ENCODE data around the gene PLXNA2. TPM values are rescaled to one million over a fixed set of nuclear protein-coding genes. Genes with fewer than 3 reads are reported as not detected.

PLXNA2 gene
- total RNA-seq, 1 experiment from 2014 or later: 69.7 TPM

DNA sequence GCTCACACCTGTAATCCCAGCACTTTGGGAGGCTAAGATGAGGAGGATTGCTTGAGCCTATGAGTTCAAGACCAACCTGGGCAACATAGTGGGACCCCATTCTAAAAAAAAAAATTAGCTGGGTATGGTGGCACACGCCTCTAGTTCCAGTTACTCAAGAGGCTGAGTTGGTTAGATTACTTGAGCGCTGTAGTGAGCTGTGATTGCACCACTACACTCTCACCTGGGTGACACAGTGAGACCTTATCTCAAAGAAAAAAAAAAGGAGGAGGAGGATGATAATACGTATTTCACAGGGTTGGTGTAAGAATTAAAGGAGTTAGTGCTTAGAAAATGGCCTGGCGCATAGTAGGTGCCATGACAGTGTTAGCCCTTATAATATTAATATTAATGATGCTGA lies 144.1 kb downstream of the PLXNA2 start:
- BruUV-seq (replicated peaks): no TSS peak
- TF ChIP-seq, protein P1, sequence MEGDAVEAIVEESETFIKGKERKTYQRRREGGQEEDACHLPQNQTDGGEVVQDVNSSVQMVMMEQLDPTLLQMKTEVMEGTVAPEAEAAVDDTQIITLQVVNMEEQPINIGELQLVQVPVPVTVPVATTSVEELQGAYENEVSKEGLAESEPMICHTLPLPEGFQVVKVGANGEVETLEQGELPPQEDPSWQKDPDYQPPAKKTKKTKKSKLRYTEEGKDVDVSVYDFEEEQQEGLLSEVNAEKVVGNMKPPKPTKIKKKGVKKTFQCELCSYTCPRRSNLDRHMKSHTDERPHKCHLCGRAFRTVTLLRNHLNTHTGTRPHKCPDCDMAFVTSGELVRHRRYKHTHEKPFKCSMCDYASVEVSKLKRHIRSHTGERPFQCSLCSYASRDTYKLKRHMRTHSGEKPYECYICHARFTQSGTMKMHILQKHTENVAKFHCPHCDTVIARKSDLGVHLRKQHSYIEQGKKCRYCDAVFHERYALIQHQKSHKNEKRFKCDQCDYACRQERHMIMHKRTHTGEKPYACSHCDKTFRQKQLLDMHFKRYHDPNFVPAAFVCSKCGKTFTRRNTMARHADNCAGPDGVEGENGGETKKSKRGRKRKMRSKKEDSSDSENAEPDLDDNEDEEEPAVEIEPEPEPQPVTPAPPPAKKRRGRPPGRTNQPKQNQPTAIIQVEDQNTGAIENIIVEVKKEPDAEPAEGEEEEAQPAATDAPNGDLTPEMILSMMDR (IDR thresholded peaks at IDR 0.05; ENCODE audit: unreplicated experiment): no peak
- Mint-ChIP-seq H3K36me3 (ENCODE audit: insufficient read depth, unreplicated experiment) (peaks cover 26% of the 10 kb centered on the region), H3K27me3 (ENCODE audit: insufficient read depth, unreplicated experiment) (no peaks in the 10 kb centered on the region), H3K4me1 (ENCODE audit: insufficient read depth, unreplicated experiment) (peaks cover 29% of the 10 kb centered on the region), H3K4me3 (ENCODE audit: unreplicated experiment) (no peak overlapping the region), H3K27ac (ENCODE audit: low read depth, unreplicated experiment) (peak overlapping the region; percentile 49), H3K9me3 (ENCODE audit: unreplicated experiment) (no peaks in the 10 kb centered on the region)
- no peak for DNase-seq (ENCODE audit: unreplicated experiment)
- POLR2A ChIA-PET: interaction anchor here (2.7 kb wide), 1 partner anchor 144 kb away, joined by 18 read pairs; the partner anchor contains the start of gene PLXNA2
- intact Hi-C loops (cut with micrococcal nuclease): no loop called here
- CTCF ChIA-PET: interaction anchor here (0.6 to 20.1 kb wide), 9 partner anchors 9 to 140 kb away, joined by 3 to 336 read pairs (median 5); partner anchors contain the start of gene PLXNA2

DNA sequence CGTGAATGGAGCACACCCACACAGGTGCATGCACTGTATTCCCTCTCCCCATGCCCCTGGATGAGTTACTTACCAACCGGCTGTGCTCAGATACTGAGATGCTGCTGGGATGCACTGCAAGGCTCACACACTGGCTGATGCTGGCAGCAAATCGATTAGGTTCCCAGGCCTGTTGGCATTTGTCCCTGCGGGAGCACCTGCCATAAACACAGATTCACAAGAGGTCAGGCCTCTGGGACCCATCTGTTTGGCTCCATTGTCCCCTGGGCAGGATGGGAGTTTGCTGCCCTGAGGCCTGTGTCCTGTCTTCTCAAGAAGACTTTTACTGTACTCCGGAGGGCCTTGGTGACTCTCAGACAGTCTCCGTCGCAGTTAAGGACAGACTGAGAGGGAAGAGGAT lies 145.4 kb downstream of the PLXNA2 start:
- peaks cover 29% of the 10 kb centered on the region for H3K4me1 Mint-ChIP-seq (ENCODE audit: insufficient read depth, unreplicated experiment)
- no peaks in the 10 kb centered on the region for H3K9me3 Mint-ChIP-seq (ENCODE audit: unreplicated experiment)
- peaks cover 30% of the 10 kb centered on the region for H3K36me3 Mint-ChIP-seq (ENCODE audit: insufficient read depth, unreplicated experiment)
- ChIA-PET POLR2A (no interaction called here), CTCF (no interaction called here)
- intact Hi-C loops (cut with micrococcal nuclease): no loop called here
- BruUV-seq (replicated peaks): no TSS peak
- H3K27ac Mint-ChIP-seq (ENCODE audit: low read depth, unreplicated experiment): no peak overlapping the region
- H3K4me3 Mint-ChIP-seq (ENCODE audit: unreplicated experiment): no peak overlapping the region
- TF ChIP-seq, protein P1 (IDR thresholded peaks at IDR 0.05; ENCODE audit: unreplicated experiment): no peak
- H3K27me3 Mint-ChIP-seq (ENCODE audit: insufficient read depth, unreplicated experiment): no peaks in the 10 kb centered on the region
- no peak for DNase-seq (ENCODE audit: unreplicated experiment)

DNA sequence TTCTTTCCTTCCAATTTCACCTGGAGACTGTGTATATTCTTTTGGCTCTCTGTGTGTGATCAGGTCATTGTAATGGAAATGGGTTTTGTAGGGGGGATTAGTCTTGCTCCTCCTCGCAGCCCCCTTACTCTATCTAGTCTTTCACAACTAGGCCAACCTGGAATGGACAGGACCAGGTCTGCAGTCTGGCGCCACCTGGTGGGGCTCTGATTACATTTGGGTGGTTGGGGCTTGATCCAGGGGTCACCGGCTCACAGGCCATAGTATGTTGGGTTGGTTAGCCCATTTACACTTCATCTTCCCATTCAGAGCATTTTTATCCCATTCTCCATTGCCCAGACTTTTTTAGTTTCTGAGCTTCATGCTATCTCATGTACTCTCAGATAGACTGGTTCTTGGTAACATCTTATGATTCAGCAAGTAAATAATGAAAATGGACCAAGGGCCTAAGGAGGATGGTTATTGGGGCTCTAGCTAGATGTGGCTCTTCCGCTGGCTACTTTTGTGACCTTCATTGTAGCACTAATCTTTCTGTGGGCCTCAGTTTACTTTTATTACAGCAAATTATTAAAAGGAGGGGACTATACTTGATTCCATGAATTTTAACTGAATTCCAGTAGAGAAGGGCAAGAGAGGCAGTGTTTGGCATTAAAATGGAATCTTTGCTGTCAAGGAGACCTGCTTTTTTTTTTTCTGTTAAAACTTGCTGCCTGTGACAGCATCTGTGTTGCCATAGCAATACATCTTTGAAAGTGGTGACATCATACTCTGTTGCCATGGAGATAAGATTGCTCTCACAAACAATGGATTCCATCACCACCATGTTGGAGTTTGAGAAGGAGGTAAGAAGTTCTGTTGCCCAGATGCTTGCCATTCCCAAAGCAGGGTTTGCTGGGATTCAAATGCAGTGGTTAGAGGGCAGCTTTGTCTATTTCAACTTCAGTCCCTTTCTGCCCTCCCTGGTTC lies 150.1 kb downstream of the PLXNA2 start:
- ChIA-PET POLR2A (interaction anchor here (0.6 to 0.7 kb wide), 3 partner anchors 19 to 276 kb away, joined by 3 to 4 read pairs (median 4); no protein-coding TSS in a partner anchor), CTCF (interaction anchor here (0.6 to 7.2 kb wide), 58 partner anchors 8 to 1650 kb away, joined by 3 to 49 read pairs (median 5); partner anchors contain the start of gene PLXNA2)
- Mint-ChIP-seq H3K9me3 (ENCODE audit: unreplicated experiment) (no peaks in the 10 kb centered on the region), H3K36me3 (ENCODE audit: insufficient read depth, unreplicated experiment) (peaks cover 66% of the 10 kb centered on the region), H3K27ac (ENCODE audit: low read depth, unreplicated experiment) (peak overlapping the region; percentile 31), H3K27me3 (ENCODE audit: insufficient read depth, unreplicated experiment) (no peaks in the 10 kb centered on the region), H3K4me3 (ENCODE audit: unreplicated experiment) (no peak overlapping the region), H3K4me1 (ENCODE audit: insufficient read depth, unreplicated experiment) (peaks cover 2% of the 10 kb centered on the region)
- DNase-seq (ENCODE audit: unreplicated experiment): peak; percentile 83
- no TSS peak for BruUV-seq (replicated peaks)
- TF ChIP-seq, protein P1 (IDR thresholded peaks at IDR 0.05; ENCODE audit: unreplicated experiment): peak; percentile 96
- intact Hi-C loops (cut with micrococcal nuclease): loop anchor here (1.0 to 5.0 kb wide), 3 partner anchors 57 to 209 kb away; no protein-coding TSS in a partner anchor

DNA sequence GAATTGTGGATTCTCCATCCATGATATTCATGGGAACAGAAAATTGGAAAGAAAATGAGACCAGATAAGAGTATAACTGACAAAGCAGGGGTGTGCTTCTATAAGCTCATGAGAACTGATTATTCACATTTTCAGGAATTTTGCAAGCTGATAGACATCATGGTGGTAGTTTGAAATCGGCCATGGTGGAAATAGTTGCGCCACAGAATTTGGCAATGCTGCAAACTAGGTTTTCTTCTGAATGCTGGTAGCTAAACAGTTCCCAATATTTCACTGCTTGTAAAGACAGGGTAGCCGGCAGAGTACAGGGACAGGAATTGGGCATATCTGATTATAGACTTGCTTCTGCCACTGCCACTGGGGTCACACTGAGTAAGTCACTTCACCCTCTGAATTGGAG lies 151.1 kb downstream of the PLXNA2 start:
- Mint-ChIP-seq H3K36me3 (ENCODE audit: insufficient read depth, unreplicated experiment) (peaks cover 66% of the 10 kb centered on the region), H3K4me1 (ENCODE audit: insufficient read depth, unreplicated experiment) (no peaks in the 10 kb centered on the region), H3K4me3 (ENCODE audit: unreplicated experiment) (no peak overlapping the region), H3K27ac (ENCODE audit: low read depth, unreplicated experiment) (no peak overlapping the region), H3K27me3 (ENCODE audit: insufficient read depth, unreplicated experiment) (no peaks in the 10 kb centered on the region), H3K9me3 (ENCODE audit: unreplicated experiment) (no peaks in the 10 kb centered on the region)
- TF ChIP-seq, protein P1 (IDR thresholded peaks at IDR 0.05; ENCODE audit: unreplicated experiment): no peak
- ChIA-PET POLR2A (interaction anchor here (0.7 kb wide), 1 partner anchor 166 kb away, joined by 3 read pairs; no protein-coding TSS in a partner anchor), CTCF (interaction anchor here (0.6 to 7.2 kb wide), 37 partner anchors 9 to 700 kb away, joined by 3 to 49 read pairs (median 9); partner anchors contain the start of gene PLXNA2)
- DNase-seq (ENCODE audit: unreplicated experiment): no peak
- no TSS peak for BruUV-seq (replicated peaks)
- intact Hi-C loops (cut with micrococcal nuclease): loop anchor here (1.0 to 5.0 kb wide), 3 partner anchors 56 to 208 kb away; no protein-coding TSS in a partner anchor
